ENCODE data around the gene GPR82.
"Not testable (repeated sequence)": the region's sequence is repeated elsewhere in the genome, so short reads cannot be mapped to it uniquely, and the experiment has no call there.

Gene GPR82, protein sequence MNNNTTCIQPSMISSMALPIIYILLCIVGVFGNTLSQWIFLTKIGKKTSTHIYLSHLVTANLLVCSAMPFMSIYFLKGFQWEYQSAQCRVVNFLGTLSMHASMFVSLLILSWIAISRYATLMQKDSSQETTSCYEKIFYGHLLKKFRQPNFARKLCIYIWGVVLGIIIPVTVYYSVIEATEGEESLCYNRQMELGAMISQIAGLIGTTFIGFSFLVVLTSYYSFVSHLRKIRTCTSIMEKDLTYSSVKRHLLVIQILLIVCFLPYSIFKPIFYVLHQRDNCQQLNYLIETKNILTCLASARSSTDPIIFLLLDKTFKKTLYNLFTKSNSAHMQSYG

DNA sequence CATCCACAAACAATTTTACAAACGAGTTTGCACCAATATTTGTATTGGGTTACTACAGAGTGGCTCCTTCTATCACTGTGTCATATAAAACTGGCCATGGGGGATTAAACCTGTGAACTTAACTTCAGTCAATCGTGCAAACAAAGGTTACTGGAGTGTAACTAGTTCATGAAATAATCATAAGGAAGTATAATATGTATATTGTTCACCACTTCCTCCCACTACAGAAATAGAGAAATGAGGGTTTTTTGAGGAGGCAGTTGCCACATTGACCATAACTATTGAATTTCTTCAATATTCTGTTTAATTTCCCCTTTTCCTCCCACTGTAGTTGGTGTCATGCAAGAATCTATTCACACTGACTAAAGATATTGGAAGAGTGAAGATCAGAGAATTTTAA lies at the start of gene GPR82:
GPR82 (plus strand) TSS at position 356 of the 400 bp plus-strand sequence. CDS start 2,846 bp downstream, outside the sequence.
- DNase-seq (ENCODE audit: low read depth in 2 of 2): no peak

DNA sequence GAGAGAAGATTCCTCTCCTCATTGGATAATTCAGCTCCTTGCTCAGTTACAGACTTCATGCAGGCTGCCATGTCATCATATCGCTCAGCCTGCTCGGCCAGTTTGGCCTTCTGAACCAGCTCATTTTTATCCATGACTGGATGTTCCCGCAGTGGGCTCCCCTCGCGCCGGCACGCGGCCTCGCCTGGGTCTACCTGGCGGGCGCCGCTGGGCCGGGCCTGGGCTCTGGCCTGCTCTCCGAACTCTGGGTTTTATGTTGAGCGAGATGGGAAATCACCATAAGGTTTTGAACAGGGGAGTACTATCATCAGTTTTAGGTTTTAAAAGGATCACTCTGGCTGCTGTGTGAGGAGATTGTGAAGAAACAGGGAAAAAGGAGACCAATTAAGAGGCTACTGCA lies 47.6 kb upstream of the GPR82 start:
- not testable (repeated sequence) for DNase-seq (ENCODE audit: low read depth in 2 of 2)

GRCh38 chrX:41677183-41678060 lies 46.6 kb upstream of the GPR82 start:
- no peak for DNase-seq (ENCODE audit: low read depth in 2 of 2)

- DNase-seq (ENCODE audit: low read depth in 2 of 2): no peak
Measured at GRCh38 chrX:41684138-41684537, 39.8 kb upstream of the GPR82 start.

DNA sequence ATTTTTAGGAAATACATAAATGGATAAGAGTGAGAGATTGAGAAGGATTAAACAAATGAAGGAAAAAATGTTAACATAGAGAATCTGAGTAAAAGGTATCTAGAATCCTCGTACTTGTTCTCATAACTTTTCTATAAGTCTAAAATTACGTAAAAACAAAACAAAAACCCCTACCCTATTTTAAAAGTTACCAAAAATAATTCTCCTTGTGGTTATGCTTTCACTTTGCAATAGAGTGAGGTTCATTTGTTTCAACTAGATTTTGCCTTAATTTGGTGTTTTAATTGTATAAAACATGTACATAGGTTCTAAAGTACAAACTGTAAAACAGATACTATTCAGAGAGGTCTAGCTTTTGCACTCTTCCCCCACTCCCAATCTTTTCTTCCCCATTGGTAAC lies 39.0 kb upstream of the GPR82 start:
- DNase-seq (ENCODE audit: low read depth in 2 of 2): no peak

GRCh38 chrX:41686788-41687187 lies 37.2 kb upstream of the GPR82 start:
- no peak for DNase-seq (ENCODE audit: low read depth in 2 of 2)

- no peak for DNase-seq (ENCODE audit: low read depth in 2 of 2)
Measured at GRCh38 chrX:41688156-41688555, 35.8 kb upstream of the GPR82 start.

DNA sequence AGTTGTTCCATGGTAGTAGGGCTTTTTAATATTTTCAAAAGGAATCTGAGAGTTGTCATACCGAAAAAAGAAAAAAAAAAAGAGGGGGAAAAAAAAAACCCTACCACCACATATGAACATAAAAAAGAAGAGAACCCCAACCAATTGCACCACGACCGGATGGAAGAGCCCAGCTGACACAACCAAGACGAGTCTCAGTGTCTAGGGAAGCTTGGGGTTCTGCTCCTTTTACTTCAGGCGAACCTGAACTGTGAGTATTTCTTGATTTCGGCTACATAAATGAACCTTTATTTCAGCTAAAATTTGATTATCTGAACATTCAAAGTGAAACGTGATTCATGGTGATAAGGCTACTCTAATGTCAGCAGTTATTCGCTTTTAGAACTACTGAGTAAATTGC lies 35.1 kb upstream of the GPR82 start, which contains the start of gene GPR34:
GPR34 (plus strand) TSS at position 139 of the 400 bp plus-strand sequence. CDS start 6,661 bp downstream, outside the sequence.
- no peak for DNase-seq (ENCODE audit: low read depth in 2 of 2)

GRCh38 chrX:41689711-41690110 lies 34.3 kb upstream of the GPR82 start:
- no peak for DNase-seq (ENCODE audit: low read depth in 2 of 2)

- DNase-seq (ENCODE audit: low read depth in 2 of 2): no peak
Measured at GRCh38 chrX:41692162-41692749, 31.7 kb upstream of the GPR82 start.

DNA sequence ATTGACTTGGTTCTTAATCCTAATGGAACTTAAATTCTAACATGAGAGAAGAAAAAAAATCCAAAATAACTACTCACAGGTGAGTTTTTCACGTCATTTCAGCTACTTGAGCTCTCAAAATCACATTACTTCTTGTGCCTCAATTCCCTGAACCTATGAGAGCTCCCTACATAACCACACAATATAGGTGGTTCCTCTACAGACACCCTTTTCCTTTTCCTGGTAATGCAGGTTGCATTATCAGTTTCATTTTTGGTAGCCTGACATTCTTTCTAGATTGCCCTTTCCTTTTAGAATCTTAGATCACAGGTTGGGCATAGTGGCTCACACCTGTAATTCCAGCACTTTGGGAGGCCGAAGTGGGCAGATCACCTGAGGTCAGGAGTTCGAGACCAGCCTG lies 31.0 kb upstream of the GPR82 start:
- DNase-seq (ENCODE audit: low read depth in 2 of 2): no peak

DNA sequence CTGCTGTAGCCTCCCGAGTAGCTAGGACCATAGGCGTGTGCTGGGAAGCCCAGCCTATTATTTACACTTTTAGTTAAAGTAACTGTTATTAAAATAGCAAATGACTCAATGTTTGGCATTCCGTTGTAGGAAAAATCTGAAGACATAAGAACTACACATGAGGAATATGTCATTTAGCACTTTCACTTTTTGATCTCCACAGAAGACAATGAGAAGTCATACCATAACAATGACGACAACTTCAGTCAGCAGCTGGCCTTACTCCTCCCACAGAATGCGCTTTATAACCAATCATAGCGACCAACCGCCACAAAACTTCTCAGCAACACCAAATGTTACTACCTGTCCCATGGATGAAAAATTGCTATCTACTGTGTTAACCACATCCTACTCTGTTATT lies 28.6 kb upstream of the GPR82 start:
- DNase-seq (ENCODE audit: low read depth in 2 of 2): no peak

DNA sequence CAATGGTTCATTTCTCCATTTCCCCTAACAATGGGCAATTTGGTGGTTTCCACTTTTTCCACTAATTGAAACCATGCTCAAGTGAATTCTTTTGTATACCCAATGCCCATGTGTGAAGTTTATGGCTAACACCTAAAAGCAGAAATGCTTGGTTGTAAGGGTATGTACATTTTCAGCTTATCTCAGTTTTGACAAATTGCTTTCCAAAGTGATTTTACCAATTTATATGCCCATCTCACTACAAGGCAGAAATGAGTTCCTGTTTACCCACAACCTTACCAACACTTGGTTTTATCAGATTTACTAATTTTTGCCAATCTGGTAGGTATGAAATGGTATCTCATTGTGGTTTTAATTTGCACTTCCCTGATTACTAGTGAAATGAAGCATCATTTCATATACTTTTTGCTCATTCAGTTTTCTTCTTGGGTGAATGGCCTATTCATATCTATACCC lies 20.4 kb upstream of the GPR82 start:
- DNase-seq (ENCODE audit: low read depth in 2 of 2): no peak

GRCh38 chrX:41705042-41705441 lies 18.9 kb upstream of the GPR82 start:
- no peak for DNase-seq (ENCODE audit: low read depth in 2 of 2)

DNA sequence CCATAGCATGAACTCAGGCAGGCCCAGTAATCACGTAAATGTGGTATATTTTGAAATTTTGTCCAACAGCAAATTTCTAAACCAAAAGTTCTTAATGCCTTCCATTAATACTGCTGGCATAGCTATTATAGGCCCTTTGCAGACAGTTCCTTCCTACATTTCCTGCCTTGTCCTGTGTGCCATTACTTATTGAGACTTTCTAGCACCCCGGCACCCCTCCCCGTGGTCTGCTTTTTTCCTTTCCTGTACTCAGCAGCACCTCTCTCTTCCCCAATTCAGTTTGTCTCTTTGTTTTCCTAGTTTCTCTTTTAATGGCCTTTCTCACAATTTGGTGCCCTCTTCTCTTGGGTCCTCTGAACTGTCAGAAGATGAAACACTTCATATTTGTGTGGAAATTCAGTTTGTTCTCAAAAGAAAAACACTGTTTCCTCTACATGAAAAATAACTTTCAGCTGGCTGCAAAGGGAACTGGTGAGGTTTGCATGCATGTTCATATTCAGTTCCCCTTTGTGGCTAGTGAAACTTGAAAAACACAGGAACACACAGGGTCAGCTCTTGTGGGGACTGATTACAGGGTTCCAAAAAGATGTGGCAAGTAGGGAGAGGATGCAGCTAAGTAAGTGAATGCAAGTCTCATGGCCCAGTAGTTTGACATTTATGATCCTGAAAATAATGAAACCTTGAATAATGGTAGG lies 18.2 kb upstream of the GPR82 start:
- no peak for DNase-seq (ENCODE audit: low read depth in 2 of 2)

DNA sequence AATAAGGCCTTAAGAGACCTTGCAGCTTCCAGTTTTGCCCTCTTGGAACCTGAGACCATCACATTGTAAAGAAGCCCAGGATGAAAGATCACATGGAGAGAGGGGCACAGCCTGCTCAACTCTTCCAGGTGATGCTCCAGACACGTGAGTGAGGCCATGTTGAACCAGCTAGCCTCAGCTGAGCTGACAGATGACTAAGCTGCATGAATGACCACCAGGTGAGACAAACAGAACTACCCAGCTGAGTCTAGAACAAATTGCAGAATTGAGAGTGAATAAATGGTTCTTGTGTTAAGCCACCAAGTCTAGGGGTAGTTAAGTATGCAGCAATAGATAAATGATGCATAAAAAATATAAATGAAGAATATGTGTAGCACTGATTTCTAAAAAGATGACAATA lies 16.8 kb upstream of the GPR82 start:
- DNase-seq (ENCODE audit: low read depth in 2 of 2): no peak

DNA sequence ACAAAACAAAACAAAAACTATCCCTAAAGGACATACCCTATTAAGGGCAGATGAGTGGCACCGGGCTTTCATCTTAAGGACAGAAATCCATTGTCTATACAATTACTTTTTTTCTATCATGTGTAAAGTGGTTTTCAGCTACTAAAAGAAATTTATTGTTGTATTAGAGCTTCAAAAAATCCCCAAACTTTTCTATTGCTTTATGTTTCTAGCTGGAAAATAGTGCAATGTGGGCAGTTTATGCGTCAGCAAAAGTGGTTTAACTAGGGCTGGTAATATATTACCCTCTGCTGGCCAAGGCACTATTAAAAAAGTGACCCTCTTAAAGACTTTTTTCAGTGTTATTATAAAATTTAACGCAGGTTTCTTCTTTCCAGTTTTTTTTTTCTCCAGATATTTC lies 15.5 kb upstream of the GPR82 start:
- no peak for DNase-seq (ENCODE audit: low read depth in 2 of 2)

DNA sequence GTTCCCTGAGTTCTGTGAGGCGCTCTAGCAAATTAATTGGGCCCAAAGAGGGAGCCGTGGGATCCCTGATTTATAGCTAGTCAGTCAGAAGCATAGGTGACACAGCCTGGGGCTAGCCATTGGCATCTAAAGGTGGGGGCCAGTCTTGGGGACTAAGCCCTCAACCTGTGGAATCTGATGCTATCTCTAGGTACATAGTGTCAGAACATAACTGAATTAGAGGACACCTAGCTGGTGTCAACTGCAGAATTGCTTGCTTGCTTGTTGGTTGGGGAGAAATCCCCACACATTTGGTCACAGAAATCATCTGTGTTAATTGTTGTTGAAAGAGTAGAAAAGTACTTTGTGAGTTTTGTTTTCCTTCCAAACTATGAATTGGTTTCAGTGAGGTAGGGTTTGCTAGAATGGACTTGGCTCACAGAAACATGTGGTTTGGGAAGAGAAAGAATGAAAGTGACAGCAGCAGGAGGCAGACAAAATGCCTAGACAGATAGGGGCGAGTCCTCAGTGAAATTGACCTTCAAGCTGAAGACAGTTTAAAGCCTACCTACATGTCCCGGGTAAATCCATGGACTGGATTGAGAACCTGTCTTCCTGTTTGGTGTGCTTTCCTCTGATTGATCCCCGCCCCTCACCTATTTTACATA lies 12.8 kb upstream of the GPR82 start:
- DNase-seq (ENCODE audit: low read depth in 2 of 2): no peak

- no peak for DNase-seq (ENCODE audit: low read depth in 2 of 2)
Measured at GRCh38 chrX:41716222-41716621, 7.8 kb upstream of the GPR82 start.

GRCh38 chrX:41716767-41717473 lies 7.1 kb upstream of the GPR82 start:
- DNase-seq (ENCODE audit: low read depth in 2 of 2): no peak
